Measurements from ENCODE around the gene ERI3. TPM values are rescaled to one million over a fixed set of nuclear protein-coding genes. Genes with fewer than 3 reads are reported as not detected.
A peak's percentile ranks its signal among the peaks of the same experiment; 100 is the strongest.

ERI3 gene
- total RNA-seq, 2 donors from 2014 or later: 71.9 to 92.1 TPM

GRCh38 chr1:44371206-44371605, 16.1 kb upstream of the ERI3 start:
- Histone ChIP-seq H3K4me1 (ENCODE audit: control insufficient read depth, insufficient read depth, low read length) (no peaks in the 10 kb centered on the region), H3K4me3 (ENCODE audit: low read length) (no peak overlapping the region), H3K27ac (ENCODE audit: low read depth, low read length) (no peak overlapping the region), H3K27me3 (ENCODE audit: control insufficient read depth, insufficient read depth, low read length, poor library complexity, severe bottlenecking) (no peaks in the 10 kb centered on the region), H3K9me3 (ENCODE audit: control insufficient read depth, low read length) (no peaks in the 10 kb centered on the region), H3K9ac (ENCODE audit: extremely low read depth, low read length, poor library complexity, severe bottlenecking) (no peak overlapping the region), H3K36me3 (ENCODE audit: control insufficient read depth, insufficient read depth, low read length) (no peaks in the 10 kb centered on the region)
- H3K4me1 Mint-ChIP-seq: no peaks in the 10 kb centered on the region
- no peak for DNase-seq
- peaks cover 16% of the 10 kb centered on the region for H3K27me3 Mint-ChIP-seq (ENCODE audit: insufficient read depth)
- H3K27ac Mint-ChIP-seq: no peak overlapping the region
- H3K9me3 Mint-ChIP-seq: no peaks in the 10 kb centered on the region
- no peak overlapping the region for H3K4me3 Mint-ChIP-seq
- no peak for TF ChIP-seq CTCF (conservative IDR thresholded peaks at IDR 0.05)
- H3K36me3 Mint-ChIP-seq (ENCODE audit: low read depth): no peaks in the 10 kb centered on the region

- no peaks in the 10 kb centered on the region for H3K36me3 ChIP-seq (ENCODE audit: control insufficient read depth, insufficient read depth, low read length)
- H3K36me3 Mint-ChIP-seq (ENCODE audit: low read depth): no peaks in the 10 kb centered on the region
- no peaks in the 10 kb centered on the region for H3K4me1 Mint-ChIP-seq
- H3K27me3 Mint-ChIP-seq (ENCODE audit: insufficient read depth): peaks cover 16% of the 10 kb centered on the region
- peak; percentile 58 for DNase-seq
- H3K9me3 ChIP-seq (ENCODE audit: control insufficient read depth, low read length): no peaks in the 10 kb centered on the region
- H3K4me3 ChIP-seq (ENCODE audit: low read length): no peak overlapping the region
- H3K9ac ChIP-seq (ENCODE audit: extremely low read depth, low read length, poor library complexity, severe bottlenecking): no peak overlapping the region
- no peaks in the 10 kb centered on the region for H3K9me3 Mint-ChIP-seq
- H3K4me1 ChIP-seq (ENCODE audit: control insufficient read depth, insufficient read depth, low read length): no peaks in the 10 kb centered on the region
- TF ChIP-seq CTCF (conservative IDR thresholded peaks at IDR 0.05): no peak
- H3K27me3 ChIP-seq (ENCODE audit: control insufficient read depth, insufficient read depth, low read length, poor library complexity, severe bottlenecking): no peaks in the 10 kb centered on the region
- no peak overlapping the region for H3K4me3 Mint-ChIP-seq
- no peak overlapping the region for H3K27ac ChIP-seq (ENCODE audit: low read depth, low read length)
- H3K27ac Mint-ChIP-seq: no peak overlapping the region
- 84 to 85% methylated on average over 9 to 12 of the region's 12 CpGs for WGBS, 2 experiments (ENCODE audit: insufficient coverage in 1 of 2, insufficient read length in 1 of 2)
Measured at GRCh38 chr1:44368471-44369151, 13.6 kb upstream of the ERI3 start.

- H3K4me1 Mint-ChIP-seq: no peaks in the 10 kb centered on the region
- H3K27me3 ChIP-seq (ENCODE audit: control insufficient read depth, insufficient read depth, low read length, poor library complexity, severe bottlenecking): no peaks in the 10 kb centered on the region
- no peak overlapping the region for H3K9ac ChIP-seq (ENCODE audit: extremely low read depth, low read length, poor library complexity, severe bottlenecking)
- H3K9me3 ChIP-seq (ENCODE audit: control insufficient read depth, low read length): no peaks in the 10 kb centered on the region
- H3K4me3 Mint-ChIP-seq: no peak overlapping the region
- no peaks in the 10 kb centered on the region for H3K36me3 ChIP-seq (ENCODE audit: control insufficient read depth, insufficient read depth, low read length)
- 100% methylated on average over 1 of the region's 1 CpG; no CpG with 5 or more reads in 1 of the 2 experiments for WGBS, 2 experiments (ENCODE audit: insufficient coverage in 1 of 2, insufficient read length in 1 of 2)
- no peak for DNase-seq
- no peaks in the 10 kb centered on the region for H3K36me3 Mint-ChIP-seq (ENCODE audit: low read depth)
- H3K4me1 ChIP-seq (ENCODE audit: control insufficient read depth, insufficient read depth, low read length): no peaks in the 10 kb centered on the region
- no peak for TF ChIP-seq CTCF (conservative IDR thresholded peaks at IDR 0.05)
- H3K4me3 ChIP-seq (ENCODE audit: low read length): no peak overlapping the region
- no peak overlapping the region for H3K27ac Mint-ChIP-seq
- H3K9me3 Mint-ChIP-seq: no peaks in the 10 kb centered on the region
- no peak overlapping the region for H3K27ac ChIP-seq (ENCODE audit: low read depth, low read length)
- H3K27me3 Mint-ChIP-seq (ENCODE audit: insufficient read depth): peaks cover 16% of the 10 kb centered on the region
Measured at GRCh38 chr1:44367944-44368343, 12.9 kb upstream of the ERI3 start.

Measured in endodermal cell (in vitro differentiated cells).